GM15510 (cell line): ENCODE results near the gene ABCB8.

Source experiments
- POLR2A ChIP-seq: IDR thresholded peaks from 3 replicates; pipeline ENCODE4 v1.6.1; 2011; ENCODE audit warnings: borderline replicate concordance; ENCODE audit not compliant: insufficient read length; ENCODE audit errors: extremely low read depth

Gene ABCB8

DNA sequence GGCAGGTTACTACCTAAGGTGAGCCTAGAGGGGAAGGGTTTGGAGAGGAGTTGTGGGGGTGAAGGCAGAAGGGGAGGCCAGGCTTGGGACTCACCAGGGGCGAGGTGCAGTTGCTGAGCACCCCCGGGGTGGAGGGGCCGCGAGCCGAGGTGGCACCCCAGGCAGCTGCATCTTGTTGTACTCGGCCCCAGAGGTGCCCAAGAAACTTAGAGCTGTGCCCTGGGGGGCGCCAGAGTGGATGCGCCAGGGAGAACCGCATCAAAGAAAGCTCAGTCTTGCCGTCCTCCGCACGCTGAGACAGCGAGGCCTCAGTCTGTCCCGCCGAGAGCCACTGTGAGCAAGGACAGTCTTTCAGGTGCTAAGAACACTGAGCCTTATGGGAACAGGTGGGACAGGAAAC lies 11.3 kb upstream of the ABCB8 start:
- TF ChIP-seq POLR2A: no peak

DNA sequence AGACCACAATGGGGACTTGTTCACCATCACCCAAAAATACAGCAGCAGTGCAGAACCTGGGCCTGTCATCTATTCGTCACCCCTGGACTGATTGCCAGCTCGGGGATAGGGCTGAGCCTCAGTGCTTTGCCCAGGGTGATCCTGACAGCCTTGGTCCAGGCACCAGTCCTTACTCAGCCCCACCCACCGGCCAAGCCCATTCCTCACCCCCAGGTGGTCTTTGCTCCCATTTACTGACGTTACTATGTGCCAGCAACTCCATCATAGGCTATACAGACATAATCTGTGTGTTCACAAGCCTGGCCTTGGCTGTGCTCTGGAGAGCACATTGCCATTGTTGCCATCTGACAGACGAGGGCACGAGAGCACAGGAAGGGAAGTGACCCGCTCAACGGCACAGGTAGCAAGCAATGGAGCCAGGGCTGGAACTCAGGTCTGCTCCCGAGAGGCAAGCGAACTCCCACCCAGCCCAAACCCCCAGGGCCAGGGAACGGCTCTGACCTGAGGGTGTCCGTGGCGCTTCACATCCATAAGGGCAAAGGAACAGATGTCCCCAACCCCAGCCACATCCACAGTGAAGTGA lies 10.8 kb upstream of the ABCB8 start:
- no peak for TF ChIP-seq POLR2A

DNA sequence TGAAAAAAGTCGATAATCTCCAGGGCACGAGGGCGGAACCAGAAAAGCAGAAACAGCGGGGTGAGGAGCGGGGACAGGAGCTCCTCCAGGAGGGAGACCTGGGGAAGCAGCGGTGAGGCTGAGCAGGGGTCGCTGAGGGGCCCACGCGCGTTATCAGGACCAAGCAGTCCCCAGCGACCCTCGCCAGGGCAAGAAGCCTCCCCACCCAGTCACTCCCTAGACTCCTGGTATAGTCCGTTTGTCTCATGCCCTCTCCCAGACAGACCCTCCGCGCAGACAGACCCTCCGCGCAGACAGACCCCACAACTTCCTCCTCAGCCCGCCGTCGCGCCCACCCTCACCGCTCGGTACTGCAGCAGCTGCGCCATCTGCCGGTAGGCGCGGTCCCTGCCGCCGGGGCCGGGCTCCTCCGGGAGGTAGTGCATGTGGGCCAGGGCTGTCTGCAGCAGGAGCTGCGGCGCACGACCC lies 10.3 kb upstream of the ABCB8 start:
- no peak for TF ChIP-seq POLR2A

DNA sequence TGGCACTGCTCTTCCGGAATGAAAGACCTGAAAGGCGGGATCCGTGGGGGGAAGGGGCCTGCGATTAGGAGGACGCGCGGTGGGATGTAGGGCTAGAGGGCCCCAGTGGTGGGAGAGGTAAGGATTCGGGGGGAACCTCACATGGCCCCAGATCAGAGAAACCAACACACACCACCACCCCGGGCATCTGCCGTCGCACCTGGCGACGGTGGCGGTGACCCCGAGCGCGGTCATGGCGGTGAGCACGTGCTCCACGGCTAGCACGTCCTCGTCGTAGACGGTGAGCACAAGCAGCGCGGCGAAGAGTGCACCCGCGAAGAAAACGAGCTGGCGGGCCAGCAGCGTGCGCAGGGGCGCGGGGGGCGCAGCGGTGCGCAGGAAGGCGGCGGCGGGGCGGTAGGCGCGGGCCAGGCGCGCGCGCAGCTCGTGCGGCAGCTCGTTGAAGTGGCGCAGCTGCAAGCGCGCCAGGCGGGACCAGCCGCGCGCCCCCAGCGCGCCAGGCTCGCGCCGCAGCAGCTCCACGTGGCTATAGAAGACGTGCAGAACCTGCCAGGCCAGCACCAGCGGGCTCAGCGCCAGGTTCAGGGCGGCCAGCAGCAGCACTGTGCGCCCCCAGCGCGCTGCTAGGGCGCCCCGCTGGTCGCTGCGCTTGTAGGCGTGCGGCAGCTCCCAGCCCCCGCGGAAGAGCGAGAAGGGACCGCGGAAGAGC lies 9.7 kb upstream of the ABCB8 start:
- TF ChIP-seq POLR2A: no peak

DNA sequence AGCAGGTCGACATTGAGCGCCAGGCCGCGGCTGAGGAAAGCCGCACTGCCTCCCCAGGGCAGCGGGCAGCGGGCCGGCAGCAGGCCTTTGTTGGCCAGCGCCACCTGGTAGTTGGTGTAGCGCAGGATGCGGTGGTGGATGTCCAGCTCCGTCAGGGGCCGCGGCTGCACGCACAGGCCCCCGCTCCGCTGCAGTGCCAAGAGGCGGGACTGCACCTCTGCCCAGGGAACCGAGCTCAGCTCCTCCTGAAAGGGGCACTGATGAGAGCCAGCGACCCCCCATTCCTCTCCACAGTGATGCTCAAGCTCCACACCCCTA lies 9.2 kb upstream of the ABCB8 start:
- TF ChIP-seq POLR2A: no peak

- no peak for TF ChIP-seq POLR2A
These were observed 8.0 kb upstream of the ABCB8 start for GRCh38 chr7:151020231-151020630.

DNA sequence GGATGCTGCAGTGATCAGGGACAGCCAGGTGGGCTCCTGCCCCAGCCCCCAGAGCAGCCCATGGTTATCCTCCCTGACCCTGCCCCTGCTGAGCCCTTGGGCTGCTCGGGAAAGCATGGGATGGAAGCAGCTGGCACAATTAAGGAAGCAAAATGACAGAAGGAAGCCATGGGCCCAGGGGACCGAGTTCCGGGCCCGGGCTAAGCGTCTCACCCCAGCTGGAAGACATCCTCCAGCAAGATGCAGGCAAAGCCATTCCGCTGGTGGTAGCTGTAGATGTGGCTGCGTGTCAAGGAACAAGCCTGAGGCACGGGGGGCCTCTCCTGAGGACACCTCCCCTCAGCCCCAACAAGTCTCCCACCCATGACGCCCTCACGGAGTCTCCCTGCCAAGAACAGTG lies 5.0 kb upstream of the ABCB8 start:
- TF ChIP-seq POLR2A: no peak

GRCh38 chr7:151024435-151025056 lies 3.7 kb upstream of the ABCB8 start, which contains the start of gene ATG9B:
ATG9B (minus strand) TSS chr7:151024494; CDS start chr7:151024423, 71 bp downstream.
- no peak for TF ChIP-seq POLR2A

GRCh38 chr7:151025924-151026671 lies 2.2 kb upstream of the ABCB8 start:
- TF ChIP-seq POLR2A: no peak

DNA sequence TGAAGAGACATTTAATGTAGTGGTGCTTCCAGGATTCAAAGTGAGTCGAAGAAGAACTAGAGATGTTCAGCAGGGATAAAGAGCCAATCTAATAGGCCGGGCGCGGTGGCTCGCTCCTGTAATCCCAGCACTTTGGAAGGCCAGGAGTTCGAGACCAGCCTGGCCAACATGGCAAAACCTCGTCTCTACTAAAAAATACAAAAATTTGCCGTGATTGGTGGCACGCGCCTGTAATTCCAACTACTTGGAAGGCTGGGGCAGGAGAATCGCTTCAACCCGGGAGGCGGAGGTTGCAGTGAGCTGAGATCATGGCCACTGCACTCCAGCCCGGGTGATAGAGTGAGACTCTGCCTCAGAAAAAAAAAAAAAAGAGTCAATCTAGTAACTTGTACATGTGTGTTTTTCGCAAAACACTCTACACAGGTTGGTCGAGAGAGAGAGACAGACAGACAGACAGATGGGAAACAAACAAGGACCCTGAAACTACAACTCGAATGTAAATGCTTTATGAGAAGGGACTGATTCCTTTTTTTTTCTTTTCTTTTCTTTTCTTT lies 775 bp downstream of the ABCB8 start:
- TF ChIP-seq POLR2A: no peak

- no peak for TF ChIP-seq POLR2A
These were observed 2.8 kb downstream of the ABCB8 start for GRCh38 chr7:151031011-151031410.

DNA sequence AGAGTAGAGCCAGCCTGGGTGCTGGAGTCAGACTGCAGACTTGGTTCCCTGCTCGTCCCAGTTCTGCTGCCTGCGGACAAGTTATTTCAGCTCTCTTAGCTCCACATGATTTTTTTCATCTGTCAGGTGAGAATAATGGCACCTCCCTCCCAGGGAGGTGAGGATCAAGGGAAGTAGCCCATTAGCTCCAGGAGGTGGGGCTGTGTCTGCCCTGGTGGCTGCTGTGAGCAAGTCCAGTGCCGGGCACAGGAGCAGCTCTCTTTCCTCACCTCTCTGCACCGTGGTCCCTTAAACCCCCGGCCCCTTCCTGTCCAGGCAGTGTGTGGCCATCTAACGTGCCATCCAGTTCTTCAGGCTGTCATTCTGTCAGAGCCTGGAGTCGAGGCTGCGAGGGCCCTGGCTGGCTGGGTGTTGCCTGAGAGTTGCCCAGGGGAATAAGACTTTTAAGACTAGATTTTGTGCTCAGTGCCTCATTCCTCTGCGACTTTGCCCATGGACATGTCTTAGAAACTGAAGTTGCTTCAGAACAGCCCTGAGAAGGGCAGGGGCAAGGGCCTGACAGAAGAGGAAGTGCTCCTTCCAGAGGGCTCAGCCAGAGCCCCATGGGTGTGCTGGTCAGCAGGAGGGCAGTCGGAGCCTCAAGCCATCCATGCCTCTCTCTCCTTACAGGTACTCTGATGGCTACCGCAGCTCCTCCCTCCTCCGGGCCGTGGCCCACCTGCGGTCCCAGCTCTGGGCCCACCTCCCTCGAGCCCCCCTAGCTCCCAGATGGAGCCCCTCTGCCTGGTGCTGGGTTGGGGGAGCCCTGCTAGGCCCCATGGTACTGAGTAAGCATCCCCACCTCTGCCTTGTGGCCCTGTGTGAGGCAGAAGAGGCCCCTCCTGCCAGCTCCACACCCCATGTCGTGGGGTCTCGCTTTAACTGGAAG lies 5.0 kb downstream of the ABCB8 start:
- no peak for TF ChIP-seq POLR2A

DNA sequence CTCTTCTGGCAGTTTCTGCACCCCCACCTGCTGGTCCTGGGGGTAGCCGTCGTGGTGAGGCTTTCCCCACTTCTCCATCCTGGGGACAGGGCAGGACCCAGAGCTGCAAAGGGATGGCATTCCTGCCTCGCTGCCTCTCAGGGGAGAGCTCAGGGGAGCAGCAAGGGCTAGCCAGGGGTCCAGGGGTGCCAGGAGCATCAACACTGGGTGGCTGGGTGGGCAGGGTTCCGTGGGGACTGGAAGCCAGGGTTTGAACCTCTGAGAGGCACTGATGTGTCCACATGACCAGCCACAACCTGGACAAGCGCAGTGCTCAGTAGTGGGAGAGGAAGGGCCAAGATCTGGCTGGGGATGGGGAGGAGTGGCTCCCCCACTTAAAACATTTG lies 5.6 kb downstream of the ABCB8 start:
- TF ChIP-seq POLR2A: no peak
